Measurements from ENCODE around the gene JAZF1.

DNA sequence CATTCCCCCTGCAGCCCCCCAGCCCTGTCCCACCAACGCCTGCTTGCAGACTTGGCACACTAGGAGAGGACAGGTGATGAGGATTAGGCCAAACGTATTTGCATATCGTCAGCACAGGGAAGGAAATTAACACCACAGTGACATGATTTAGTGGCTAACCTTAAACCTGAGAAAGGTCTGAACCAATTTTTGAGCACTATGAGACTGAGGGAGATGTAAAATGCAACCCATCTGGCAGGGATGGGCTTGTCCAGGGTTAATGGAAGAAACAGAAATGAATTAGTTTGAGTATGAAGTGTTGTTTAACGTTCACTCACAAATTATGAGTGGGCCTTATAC lies 257.0 kb downstream of the JAZF1 start:
- TF ChIP-seq, protein P1, sequence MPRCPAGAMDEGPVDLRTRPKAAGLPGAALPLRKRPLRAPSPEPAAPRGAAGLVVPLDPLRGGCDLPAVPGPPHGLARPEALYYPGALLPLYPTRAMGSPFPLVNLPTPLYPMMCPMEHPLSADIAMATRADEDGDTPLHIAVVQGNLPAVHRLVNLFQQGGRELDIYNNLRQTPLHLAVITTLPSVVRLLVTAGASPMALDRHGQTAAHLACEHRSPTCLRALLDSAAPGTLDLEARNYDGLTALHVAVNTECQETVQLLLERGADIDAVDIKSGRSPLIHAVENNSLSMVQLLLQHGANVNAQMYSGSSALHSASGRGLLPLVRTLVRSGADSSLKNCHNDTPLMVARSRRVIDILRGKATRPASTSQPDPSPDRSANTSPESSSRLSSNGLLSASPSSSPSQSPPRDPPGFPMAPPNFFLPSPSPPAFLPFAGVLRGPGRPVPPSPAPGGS (IDR thresholded peaks at IDR 0.05; ENCODE audit: borderline replicate concordance, insufficient read depth, low read depth, low read length, poor library complexity, severe bottlenecking): no peak
- TF ChIP-seq NFYA (IDR thresholded peaks at IDR 0.05; ENCODE audit: borderline replicate concordance, low read depth, low read length) (no peak), HCFC1 (IDR thresholded peaks at IDR 0.05; ENCODE audit: low read length) (no peak), EZH2 (IDR thresholded peaks at IDR 0.05; ENCODE audit: borderline replicate concordance, control insufficient read depth, low read depth, low read length) (no peak), POLR2A (IDR thresholded peaks at IDR 0.05; ENCODE audit: low read depth, low read length) (no peak), ZNF24 (IDR thresholded peaks at IDR 0.05) (no peak), POLR2AphosphoS5 (IDR thresholded peaks at IDR 0.05; ENCODE audit: low read length) (no peak), ZNF274 (IDR thresholded peaks at IDR 0.05; ENCODE audit: insufficient read depth, insufficient read length) (no peak)
- TF ChIP-seq, protein P2, sequence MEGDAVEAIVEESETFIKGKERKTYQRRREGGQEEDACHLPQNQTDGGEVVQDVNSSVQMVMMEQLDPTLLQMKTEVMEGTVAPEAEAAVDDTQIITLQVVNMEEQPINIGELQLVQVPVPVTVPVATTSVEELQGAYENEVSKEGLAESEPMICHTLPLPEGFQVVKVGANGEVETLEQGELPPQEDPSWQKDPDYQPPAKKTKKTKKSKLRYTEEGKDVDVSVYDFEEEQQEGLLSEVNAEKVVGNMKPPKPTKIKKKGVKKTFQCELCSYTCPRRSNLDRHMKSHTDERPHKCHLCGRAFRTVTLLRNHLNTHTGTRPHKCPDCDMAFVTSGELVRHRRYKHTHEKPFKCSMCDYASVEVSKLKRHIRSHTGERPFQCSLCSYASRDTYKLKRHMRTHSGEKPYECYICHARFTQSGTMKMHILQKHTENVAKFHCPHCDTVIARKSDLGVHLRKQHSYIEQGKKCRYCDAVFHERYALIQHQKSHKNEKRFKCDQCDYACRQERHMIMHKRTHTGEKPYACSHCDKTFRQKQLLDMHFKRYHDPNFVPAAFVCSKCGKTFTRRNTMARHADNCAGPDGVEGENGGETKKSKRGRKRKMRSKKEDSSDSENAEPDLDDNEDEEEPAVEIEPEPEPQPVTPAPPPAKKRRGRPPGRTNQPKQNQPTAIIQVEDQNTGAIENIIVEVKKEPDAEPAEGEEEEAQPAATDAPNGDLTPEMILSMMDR (IDR thresholded peaks at IDR 0.05 in 2 of 3, conservative IDR thresholded peaks at IDR 0.05 in 1 of 3; ENCODE audit: control insufficient read depth in 2 of 3, extremely low read depth in 1 of 3, insufficient read depth in 1 of 3, low read depth in 3 of 3, low read length in 3 of 3): no peak
